GM12874 (cell line): Measurements from ENCODE around the gene PLXNB1.
A peak's percentile ranks its signal among the peaks of the same experiment; 100 is the strongest.

ENCODE experiments used
- CTCF ChIP-seq: IDR thresholded peaks from 2 replicates; pipeline ENCODE4 v1.5.1; 2011; ENCODE audit warnings: low read depth, mild to moderate bottlenecking, control low read depth, low read length, moderate library complexity; ENCODE audit not compliant: insufficient read depth

PLXNB1 gene

GRCh38 chr3:48445277-48445882 is 15.5 kb upstream of the PLXNB1 start:
- TF ChIP-seq CTCF, result no peak

- TF ChIP-seq CTCF, result no peak
Observed at GRCh38 chr3:48441940-48442339, 12.1 kb upstream of the PLXNB1 start.

GRCh38 chr3:48440590-48440958 is 10.7 kb upstream of the PLXNB1 start:
- TF ChIP-seq CTCF, result no peak

- peak; percentile 19; the same call in 1 of the 2 replicates for TF ChIP-seq CTCF
Observed at GRCh38 chr3:48439820-48440589, 10.1 kb upstream of the PLXNB1 start, which contains the start of the genes CCDC51 and TMA7. CCDC51 (minus strand) TSS chr3:48440119; CDS start chr3:48435128, 4,991 bp downstream. TMA7 (plus strand) TSS chr3:48440257; CDS start chr3:48440297, 40 bp downstream.

- TF ChIP-seq CTCF, result no peak
Observed at GRCh38 chr3:48437812-48438211, 7.9 kb upstream of the PLXNB1 start.

- no peak for TF ChIP-seq CTCF
Observed at GRCh38 chr3:48436855-48437254, 7.0 kb upstream of the PLXNB1 start.

GRCh38 chr3:48436477-48436787 is 6.5 kb upstream of the PLXNB1 start:
- TF ChIP-seq CTCF, result no peak
